Stimulated activated CD4-positive, alpha-beta T cell treated with anti-CD3 and anti-CD28 coated beads, Interleukin-1b, Interleukin-23, amount 100 ng/mL, for 1 hour (primary cell): ENCODE results near the gene DLGAP3.

Source experiments
- DNase-seq, 2 donors: peaks; one replicate each; pipeline ENCODE4 v3.0.0-alpha.2; 2020; ENCODE audit warnings: low read depth in 2 of 2

The DLGAP3 gene

DNA sequence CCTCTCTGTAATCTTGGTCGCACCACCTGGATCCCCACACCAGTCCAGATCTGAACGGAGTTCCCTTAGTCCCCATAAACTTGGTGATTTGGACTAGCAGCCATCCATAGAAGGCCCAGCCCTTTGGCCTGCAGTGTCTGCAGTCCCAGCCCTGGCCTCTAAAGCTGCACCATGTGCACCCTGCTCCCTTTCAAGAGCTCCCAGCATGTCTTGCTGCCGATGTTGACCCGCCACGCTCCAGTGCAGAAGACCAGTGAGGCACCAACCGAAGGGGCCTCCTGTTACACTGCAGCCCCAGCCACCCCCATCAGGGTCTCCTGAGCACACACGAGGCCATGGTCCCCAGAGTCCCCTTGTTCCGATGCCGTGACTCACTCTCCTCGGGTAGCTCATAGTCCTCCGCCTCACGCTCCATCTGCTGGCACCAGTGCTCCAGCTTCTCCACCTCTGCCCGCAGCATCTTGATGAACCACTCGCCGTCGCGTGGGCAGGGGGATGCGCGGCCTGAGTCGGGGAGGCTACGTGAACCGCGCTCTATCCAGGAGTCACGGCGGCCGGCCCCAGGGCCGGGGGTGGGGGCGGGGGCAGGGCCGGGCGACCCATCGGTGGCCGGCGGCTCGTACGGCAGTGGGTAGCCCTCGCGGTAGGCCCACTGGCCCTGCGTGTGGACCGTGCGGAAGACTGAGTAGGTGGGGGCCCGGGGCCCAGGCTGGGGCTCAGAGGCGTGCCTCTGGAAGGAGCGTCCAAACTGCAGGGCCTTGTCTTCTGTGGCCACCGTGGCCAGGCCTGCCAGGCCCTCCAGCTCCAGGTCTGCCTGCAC is 61.0 kb downstream of the DLGAP3 start:
- DNase-seq, result no peak

DNA sequence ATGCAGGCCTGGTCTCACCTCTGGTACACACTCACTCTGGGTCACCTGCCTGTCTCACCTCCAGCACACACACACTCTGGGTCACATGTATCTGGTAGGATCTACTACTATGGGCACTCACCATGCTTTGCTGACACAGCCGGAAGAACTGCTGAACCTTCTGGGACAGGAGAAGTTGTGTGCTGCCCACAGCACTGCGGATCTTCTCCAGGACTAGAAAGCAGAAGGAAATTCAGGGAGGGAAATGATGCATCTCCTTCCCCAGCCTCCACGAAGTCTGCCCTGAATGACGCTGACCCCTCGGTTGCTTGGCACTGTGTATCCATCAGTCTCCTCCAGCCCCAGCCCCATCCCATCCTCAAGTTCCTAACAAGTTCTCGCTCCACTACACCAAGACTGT is 62.0 kb downstream of the DLGAP3 start:
- no peak for DNase-seq

DNA sequence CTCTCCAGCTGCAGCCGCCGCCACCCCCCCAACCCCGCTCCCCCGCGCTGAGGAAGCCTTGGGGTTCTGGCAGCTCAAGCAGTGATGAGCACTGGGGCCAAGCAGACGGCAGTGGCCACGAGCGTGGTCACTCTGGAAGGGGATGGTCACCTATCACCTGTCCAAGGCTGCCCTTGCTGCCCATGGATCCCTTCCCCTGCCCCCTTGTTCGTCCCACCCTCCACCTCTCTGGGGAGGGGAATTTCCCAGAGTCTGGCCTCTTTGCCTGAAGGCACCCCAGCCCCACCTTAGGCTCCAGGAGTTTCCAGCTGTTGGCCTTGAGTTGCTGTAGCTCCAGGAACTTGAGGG is 62.7 kb downstream of the DLGAP3 start:
- no peak for DNase-seq

DNA sequence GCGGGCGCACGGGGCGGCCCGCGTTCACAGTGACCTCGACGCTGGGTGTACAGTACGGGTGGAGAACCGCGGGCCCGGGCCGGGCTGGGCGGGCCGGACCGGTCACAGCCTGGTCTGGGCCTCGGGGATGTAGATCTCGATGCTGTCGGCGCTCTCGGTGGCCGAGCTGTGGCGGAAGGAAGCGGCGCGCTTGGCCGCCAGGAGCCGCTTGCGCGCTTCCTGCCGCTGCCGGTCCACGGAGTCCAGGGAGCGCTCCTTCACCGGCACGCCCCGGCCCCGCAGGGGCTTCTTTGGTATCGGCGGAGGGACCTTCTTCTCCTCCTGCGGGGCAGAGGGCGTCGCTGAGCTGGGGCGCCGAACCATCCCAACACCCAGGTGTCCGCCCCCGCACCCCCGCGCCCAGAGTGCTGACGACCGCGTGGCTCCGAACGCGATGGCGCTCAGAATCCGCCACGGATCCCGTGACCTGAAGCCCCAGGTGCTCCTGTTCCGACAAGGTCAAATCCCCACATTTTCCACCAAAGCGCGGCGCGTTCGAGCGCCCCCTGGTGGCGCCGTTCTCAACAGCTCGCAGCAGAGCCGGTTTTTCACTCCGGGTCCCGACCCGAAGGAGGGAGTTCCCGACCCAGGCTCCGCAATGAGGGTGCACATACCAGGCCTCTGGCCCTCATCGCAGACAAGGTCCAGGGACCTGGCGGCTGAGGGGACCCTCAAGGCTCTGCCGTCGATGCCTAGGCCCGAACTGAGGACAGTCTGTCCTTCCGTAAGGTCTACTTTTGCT is 63.3 kb downstream of the DLGAP3 start:
- peak; percentile 85 to 95 for DNase-seq

GRCh38 chr1:34865573-34865972 is 63.9 kb downstream of the DLGAP3 start:
- DNase-seq, result no peak

- no peak for DNase-seq
These were observed 64.7 kb downstream of the DLGAP3 start for GRCh38 chr1:34864759-34865158.

GRCh38 chr1:34863501-34863900 is 65.9 kb downstream of the DLGAP3 start:
- no peak for DNase-seq

DNA sequence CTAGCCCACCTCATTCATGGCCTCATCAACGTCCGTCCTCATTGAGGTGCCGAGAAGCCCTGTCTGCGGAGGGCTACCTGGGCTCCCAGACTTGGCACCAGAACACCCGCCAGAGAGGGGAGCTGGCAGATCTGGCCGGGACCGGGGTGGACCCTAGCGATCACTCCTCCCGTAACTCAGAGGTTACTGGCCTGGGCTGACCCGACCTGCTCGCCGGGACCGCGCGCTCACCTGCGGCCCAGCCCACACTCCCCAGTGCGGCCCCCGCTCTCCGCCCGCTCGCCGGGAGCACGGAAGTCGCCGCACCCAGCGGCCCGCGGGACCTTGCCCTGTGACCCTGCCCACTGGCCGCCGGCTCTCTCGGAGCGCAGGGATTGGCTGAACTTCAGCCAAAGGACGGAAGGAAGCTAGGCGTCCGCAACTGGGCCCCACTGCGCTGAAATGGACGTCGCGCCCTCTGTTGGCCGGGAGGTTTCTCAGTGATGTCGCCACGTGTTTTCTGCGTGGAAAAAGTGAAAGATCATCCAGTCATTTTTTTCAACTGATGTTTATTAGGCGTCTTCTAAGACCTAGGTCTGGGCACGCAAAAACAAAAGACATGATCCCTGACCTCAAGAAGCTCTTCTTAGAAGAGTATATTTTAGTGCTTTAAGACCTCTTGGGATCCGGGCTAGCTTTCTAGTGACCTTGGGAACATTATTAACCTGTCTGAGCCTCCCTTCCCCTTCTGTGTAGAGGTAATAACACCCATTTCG is 69.8 kb downstream of the DLGAP3 start, which contains the start of gene SMIM12:
SMIM12 (minus strand) TSS at position 304 of the 755 bp plus-strand sequence. CDS start 3,772 bp downstream, outside the sequence.
- peak; percentile 78 to 84 for DNase-seq

DNA sequence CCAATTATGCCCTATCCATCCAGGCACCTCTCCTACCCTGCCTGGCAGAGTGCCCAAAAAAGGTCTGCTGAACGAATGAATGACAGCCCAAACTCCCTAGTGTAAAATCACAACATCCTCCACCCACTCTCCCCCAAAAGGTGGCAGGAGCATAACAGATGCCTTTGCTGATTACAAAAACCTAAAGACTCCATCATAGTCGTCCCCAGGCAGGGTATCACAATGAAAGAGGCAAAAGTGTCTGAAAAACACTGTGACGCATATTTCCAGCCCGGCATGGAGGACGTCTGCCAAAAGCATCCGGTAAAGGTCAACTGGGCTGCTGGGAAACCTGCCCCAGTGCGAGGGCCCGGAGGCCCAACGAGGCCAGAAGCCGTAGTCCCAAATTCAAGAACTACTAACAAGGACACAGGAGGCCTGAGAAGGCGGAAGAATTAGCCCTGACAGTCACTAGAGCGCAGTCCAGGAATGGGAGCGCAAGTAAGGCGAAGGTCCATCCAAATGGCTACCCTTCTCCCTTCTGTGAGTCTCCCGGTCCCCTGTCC is 70.5 kb downstream of the DLGAP3 start:
- DNase-seq, result no peak

DNA sequence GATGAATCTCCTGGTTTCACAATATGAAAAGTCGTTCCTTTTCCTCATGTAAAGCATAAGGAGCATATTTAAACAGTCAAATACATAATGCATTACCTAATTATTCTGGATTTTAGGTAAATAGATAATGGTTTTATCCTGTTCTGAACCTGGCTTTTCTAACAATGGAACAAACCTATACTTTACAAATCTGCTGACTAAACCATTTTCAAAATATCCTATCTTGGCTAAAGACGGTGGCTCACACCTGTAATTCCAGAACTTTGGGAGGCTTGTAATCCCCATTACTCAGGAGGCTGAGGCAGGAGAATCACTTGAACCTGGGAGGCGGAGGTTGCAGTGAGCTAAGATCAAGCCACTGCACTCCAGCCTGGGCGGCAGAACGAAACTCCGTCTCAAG is 72.8 kb downstream of the DLGAP3 start:
- DNase-seq, result no peak

DNA sequence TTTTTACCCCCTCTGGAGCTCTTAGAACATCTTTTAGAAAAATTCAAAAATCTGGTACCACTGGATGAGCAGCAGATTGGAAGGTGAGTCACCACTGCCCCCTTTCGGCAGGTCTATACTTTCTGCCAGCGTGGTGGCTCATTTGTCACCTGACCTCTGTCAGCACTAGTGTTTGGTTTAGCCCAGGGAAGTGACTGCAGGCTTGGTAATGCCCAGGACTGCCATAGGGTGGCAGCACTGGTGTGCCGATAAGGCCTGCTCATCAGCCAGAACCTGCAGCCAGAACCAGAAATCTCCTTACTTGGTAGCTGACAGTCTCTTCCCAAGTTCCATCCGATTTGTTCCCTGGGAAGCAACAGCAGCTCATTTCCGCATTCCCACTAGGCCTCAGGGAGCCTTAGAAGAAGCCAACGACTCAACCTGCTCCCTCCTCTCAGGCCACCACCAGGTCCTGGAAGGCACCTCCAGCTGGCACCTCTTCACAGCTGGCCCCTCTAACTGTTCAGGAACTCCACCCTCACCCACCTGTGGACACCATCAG is 76.7 kb downstream of the DLGAP3 start:
- DNase-seq, result peak; percentile 77 to 85

DNA sequence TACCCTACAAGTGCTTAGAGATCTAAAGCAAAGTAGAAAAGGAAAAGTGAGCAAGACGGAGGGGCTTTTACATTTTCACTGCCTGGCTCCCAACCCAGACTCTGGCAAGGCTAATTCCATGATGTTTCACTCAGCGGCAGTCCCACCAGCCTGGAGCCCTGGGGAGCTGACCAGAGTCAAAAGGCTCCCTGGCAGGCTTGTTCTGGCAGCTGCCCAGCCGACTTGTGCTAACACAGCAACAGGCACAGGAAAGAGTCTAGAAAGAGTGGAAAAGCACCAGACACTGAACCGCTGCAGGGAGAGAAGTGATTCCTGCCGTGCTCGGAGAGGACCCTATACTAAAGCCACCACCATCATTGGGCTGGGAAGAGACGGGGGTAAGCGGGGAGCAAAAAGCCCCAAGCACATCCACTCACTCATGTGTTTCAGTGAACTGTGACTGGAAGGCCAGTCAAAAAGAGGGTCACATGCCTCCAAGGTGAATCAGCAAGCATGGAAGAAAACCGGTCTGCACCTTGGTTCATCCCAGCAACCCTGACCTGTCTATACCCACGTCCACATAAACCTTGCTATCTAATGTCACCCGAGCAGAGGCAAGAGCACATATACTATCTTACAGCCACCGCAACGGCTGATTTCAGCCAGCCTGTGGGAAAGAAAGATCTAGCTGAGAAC is 77.9 kb downstream of the DLGAP3 start:
- DNase-seq, result no peak

DNA sequence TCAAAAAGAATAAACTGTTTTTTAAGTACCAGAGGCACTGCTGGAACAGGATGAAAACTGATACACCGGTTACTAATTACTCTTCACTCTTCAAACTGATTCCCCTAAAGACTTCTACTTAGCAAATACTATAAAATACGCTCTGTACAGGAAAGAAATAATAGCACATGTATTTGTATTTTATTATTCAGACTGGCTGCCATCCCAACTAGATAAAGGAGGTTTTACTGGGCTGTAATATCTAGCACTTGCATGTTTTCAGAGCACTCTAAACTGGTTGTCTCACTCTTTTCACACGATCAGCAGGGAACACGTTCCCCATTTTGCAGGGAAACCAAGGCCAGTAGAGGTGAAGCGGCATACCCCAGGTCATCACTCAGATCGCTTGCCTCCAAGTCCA is 79.1 kb downstream of the DLGAP3 start:
- DNase-seq, result no peak

- DNase-seq, result no peak
These were observed 82.4 kb downstream of the DLGAP3 start for GRCh38 chr1:34847094-34847493.

DNA sequence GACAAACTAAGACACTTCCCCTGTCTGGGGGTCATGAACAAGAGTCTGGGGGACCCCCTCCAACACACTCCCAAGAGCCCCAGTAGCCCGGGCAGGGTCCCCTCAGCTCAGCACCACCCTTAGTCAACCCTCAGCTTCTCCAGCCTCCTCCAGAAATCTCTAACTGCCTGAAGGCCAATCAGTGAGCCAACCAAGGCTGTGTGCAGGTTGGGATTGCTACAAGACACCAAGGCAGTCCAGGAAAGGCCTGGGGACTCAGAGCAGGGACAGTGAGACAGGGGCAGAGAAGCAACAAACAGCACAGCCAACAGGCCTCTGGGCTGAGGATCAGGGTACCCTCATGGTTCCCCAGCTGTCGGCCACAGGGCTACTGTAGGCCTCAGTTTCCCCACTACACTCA is 83.2 kb downstream of the DLGAP3 start:
- no peak for DNase-seq

DNA sequence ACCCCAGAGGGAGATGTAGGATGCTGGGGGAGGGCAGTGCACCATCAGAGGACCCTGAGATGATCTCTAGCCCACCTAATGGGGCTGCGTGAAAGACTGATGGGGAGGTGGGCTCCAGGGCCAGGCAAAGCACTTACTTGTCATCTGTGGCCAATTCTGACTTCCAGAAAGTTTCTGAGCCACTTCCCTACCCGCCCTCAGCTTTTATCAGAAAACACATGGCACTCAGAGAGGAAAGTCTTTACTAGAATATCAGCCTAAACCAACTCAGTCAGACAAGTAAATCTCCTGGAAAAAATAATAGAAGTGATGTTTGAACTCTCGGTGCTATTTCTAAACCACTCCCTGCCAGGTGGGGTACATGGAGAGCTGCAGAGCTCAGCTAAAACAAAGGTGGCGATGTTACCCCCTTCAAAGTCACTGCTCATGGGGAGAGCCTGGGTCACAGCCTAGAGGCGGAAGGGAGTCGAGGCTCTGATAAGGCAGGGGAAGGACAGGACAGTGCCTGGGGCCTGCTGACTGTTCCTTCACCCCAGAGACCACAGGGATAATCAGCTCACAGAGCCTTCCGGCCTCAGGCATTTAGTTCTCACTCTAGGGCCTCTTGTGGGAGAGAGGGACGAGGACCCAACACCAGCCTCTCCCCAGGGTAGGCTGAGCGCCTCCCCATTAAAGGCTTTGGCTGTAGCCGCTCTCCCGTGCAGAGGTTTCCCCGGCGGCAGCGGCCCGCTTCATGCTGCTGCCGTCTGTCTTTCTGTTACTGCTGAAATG is 84.1 kb downstream of the DLGAP3 start:
- no peak for DNase-seq

GRCh38 chr1:34844252-34844634 is 85.2 kb downstream of the DLGAP3 start:
- no peak for DNase-seq

GRCh38 chr1:34843392-34844251 is 85.8 kb downstream of the DLGAP3 start:
- no peak for DNase-seq

DNA sequence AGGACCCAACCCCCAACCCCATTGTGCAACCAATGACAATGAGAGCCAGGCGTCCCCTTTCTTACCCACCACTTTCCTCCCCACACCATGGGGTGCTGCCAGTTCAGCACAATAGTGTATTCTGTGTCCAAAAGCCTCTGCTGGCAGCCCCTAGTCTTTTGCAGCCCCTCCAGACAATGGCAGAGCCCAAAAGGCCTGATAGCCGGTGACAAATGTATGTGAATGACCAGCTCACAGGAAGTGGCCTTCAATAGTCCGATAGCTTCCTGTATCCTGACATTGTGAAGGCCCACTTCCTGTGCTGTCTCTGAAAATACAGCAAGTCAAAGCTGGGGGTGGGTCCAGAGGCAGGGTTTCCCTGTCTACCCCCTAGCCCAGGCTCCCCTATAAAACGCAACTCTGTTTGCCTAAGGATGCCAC is 86.5 kb downstream of the DLGAP3 start:
- DNase-seq, result no peak
